Loucy (cell line): ENCODE results near the gene CHPF.

Experiments used
- CTCF ChIP-seq: fragments of 200-600 bp; sonication (generic); conservative IDR thresholded peaks from 2 replicates; pipeline ENCODE4 v1.5.1; 2014; ENCODE audit warnings: mild to moderate bottlenecking, antibody characterized with exemption, low read length
- EZH2phosphoT487 ChIP-seq: fragments of 200-600 bp; IDR thresholded peaks from 2 replicates; pipeline ENCODE4 v1.6.1; 2018; ENCODE audit warnings: antibody characterized with exemption, mild to moderate bottlenecking, moderate library complexity, borderline replicate concordance

GRCh38 chr2:219562049-219563020, 18.7 kb upstream of the CHPF start:
- TF ChIP-seq CTCF (no peak), EZH2phosphoT487 (no peak)
